ENCODE measurements around the gene JUN. TPM values are rescaled to one million over a fixed set of nuclear protein-coding genes. Genes with fewer than 3 reads are reported as not detected.
A peak's percentile ranks its signal among the peaks of the same experiment; 100 is the strongest.

Gene JUN
- polyA plus RNA-seq, 1 of the 3 experiments (the other 2 are of a cell fraction): 66.5 TPM

DNA sequence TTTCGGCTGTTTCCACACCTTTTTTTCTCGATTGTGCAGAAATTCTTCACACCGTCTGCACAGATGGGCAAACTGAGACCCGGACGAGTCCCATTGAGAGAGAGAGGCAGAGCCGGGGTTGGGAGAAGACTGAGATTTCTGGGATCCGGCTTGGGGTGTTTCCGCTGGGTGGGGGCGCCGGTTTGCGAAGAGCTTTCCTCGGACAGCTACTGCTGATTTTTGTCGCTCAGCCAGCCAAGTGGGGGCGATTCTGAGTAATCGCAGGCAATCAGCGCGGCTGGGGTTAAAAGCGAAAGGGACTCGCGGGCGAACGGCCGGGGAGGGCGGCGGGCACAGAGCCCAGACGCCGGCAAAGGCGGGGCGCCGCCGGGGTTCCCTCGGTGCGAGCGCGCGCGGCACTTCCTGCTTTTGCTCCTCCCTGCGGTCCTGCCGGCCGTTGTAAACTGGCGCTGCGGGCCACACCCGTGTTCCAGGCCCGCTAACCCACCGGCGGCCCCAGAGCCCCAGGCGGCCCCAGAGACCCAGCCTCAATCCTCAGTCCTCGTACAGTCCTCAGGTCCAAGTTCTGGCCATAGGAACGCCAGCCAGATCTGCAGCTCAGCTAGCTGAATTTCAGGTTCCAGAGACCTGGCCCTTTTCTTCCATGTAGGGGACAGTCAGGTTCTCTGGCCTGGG lies 32.4 kb upstream of the JUN start:
- peaks cover 22% of the 10 kb centered on the region for H3F3A ChIP-seq (replicated peaks; ENCODE audit: insufficient read depth)
- no peaks in the 10 kb centered on the region for H3K9me3 ChIP-seq
- H2AFZ ChIP-seq (ENCODE audit: low read depth): peak overlapping the region; percentile 90
- ChIA-PET CTCF (interaction anchor here (0.9 to 1.0 kb wide), 2 partner anchors 35 to 883 kb away, joined by 3 read pairs; no protein-coding TSS in a partner anchor), POLR2A (interaction anchor here (1.0 kb wide), 2 partner anchors 30 to 335 kb away, joined by 3 read pairs; no protein-coding TSS in a partner anchor)
- no peaks in the 10 kb centered on the region for H4K20me1 ChIP-seq (ENCODE audit: insufficient read depth)
- no peaks in the 10 kb centered on the region for H3K9me2 ChIP-seq
- no peaks in the 10 kb centered on the region for H3K27me3 ChIP-seq (ENCODE audit: insufficient read depth)
- peak overlapping the region; percentile 72 for H3K4me2 ChIP-seq
- H3K27ac ChIP-seq (ENCODE audit: low read depth in 2 of 2, low read length in 1 of 2): peak overlapping the region; percentile 76 to 92
- H3K4me1 ChIP-seq (ENCODE audit: control insufficient read depth in 1 of 2, insufficient read depth in 2 of 2, low read depth in 1 of 2, low read length in 1 of 2): peaks cover 3 to 11% of the 10 kb centered on the region in 2 experiments
- no peaks in the 10 kb centered on the region for H3K36me3 ChIP-seq (replicated peaks in 1 of 2; ENCODE audit: control insufficient read depth in 1 of 2, insufficient read depth in 2 of 2, low read length in 1 of 2)
- no peaks in the 10 kb centered on the region for H3K79me2 ChIP-seq (ENCODE audit: insufficient read depth)
- WGBS (ENCODE audit: low lambda C conversion rate): 2% methylated on average over 15 of the region's 49 CpGs
- H3K4me3 ChIP-seq (ENCODE audit: low read depth in 2 of 2, low read length in 1 of 2): peak overlapping the region; percentile 56 to 58
- peak; percentile 94 for DNase-seq
- H3K9ac ChIP-seq: peak overlapping the region; percentile 79
- TF ChIP-seq, protein P1, sequence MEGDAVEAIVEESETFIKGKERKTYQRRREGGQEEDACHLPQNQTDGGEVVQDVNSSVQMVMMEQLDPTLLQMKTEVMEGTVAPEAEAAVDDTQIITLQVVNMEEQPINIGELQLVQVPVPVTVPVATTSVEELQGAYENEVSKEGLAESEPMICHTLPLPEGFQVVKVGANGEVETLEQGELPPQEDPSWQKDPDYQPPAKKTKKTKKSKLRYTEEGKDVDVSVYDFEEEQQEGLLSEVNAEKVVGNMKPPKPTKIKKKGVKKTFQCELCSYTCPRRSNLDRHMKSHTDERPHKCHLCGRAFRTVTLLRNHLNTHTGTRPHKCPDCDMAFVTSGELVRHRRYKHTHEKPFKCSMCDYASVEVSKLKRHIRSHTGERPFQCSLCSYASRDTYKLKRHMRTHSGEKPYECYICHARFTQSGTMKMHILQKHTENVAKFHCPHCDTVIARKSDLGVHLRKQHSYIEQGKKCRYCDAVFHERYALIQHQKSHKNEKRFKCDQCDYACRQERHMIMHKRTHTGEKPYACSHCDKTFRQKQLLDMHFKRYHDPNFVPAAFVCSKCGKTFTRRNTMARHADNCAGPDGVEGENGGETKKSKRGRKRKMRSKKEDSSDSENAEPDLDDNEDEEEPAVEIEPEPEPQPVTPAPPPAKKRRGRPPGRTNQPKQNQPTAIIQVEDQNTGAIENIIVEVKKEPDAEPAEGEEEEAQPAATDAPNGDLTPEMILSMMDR (IDR thresholded peaks at IDR 0.05): peak; percentile 26; the same call in 1 of the 2 replicates
- TF ChIP-seq, protein P2, sequence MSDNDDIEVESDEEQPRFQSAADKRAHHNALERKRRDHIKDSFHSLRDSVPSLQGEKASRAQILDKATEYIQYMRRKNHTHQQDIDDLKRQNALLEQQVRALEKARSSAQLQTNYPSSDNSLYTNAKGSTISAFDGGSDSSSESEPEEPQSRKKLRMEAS (IDR thresholded peaks at IDR 0.05; ENCODE audit: low read depth): peak; percentile 77
- peak; percentile 93 for TF ChIP-seq ELF1 (IDR thresholded peaks at IDR 0.05)
- TF ChIP-seq GABPA (IDR thresholded peaks at IDR 0.05; ENCODE audit: low read depth): peak; percentile 57
- no peak for TF ChIP-seq FOXJ3 (CRISPR knock-in tag; IDR thresholded peaks at IDR 0.05)
- TF ChIP-seq POLR2AphosphoS5 (IDR thresholded peaks at IDR 0.05; ENCODE audit: low read depth, low read length): peak; percentile 73
- peak in 1 of 2 experiments; percentile 87; a peak in 1 of 4 replicates for TF ChIP-seq EP300 (IDR thresholded peaks at IDR 0.05; ENCODE audit: borderline replicate concordance in 1 of 2, low read depth in 1 of 2, low read length in 1 of 2)
- TF ChIP-seq FOSL2 (IDR thresholded peaks at IDR 0.05; ENCODE audit: borderline replicate concordance, low read depth): peak; percentile 56
- TF ChIP-seq NRF1 (IDR thresholded peaks at IDR 0.05; ENCODE audit: low read depth, low read length): 0 out of 2 replicates have a peak, but pooled peaks have one; percentile 6
- TF ChIP-seq, protein P3, sequence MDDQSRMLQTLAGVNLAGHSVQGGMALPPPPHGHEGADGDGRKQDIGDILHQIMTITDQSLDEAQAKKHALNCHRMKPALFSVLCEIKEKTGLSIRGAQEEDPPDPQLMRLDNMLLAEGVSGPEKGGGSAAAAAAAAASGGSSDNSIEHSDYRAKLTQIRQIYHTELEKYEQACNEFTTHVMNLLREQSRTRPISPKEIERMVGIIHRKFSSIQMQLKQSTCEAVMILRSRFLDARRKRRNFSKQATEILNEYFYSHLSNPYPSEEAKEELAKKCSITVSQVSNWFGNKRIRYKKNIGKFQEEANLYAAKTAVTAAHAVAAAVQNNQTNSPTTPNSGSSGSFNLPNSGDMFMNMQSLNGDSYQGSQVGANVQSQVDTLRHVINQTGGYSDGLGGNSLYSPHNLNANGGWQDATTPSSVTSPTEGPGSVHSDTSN (IDR thresholded peaks at IDR 0.05): peak; percentile 58; the same call in 1 of the 2 replicates
- peak; percentile 54; the same call in 1 of the 2 replicates for TF ChIP-seq RCOR1 (IDR thresholded peaks at IDR 0.05; ENCODE audit: low read length)
- TF ChIP-seq CHD2 (IDR thresholded peaks at IDR 0.05; ENCODE audit: low read length, partially characterized antibody): peak; percentile 27
- TF ChIP-seq NFIC (IDR thresholded peaks at IDR 0.05; ENCODE audit: borderline replicate concordance): peak; percentile 96
- TF ChIP-seq JUND (IDR thresholded peaks at IDR 0.05): peak; percentile 42; the same call in 1 of the 2 replicates
- no peak for TF ChIP-seq GATA2 (CRISPR knock-in tag; IDR thresholded peaks at IDR 0.05)
- TF ChIP-seq TCF12 (IDR thresholded peaks at IDR 0.05): peak; percentile 79
- TF ChIP-seq, protein P4, sequence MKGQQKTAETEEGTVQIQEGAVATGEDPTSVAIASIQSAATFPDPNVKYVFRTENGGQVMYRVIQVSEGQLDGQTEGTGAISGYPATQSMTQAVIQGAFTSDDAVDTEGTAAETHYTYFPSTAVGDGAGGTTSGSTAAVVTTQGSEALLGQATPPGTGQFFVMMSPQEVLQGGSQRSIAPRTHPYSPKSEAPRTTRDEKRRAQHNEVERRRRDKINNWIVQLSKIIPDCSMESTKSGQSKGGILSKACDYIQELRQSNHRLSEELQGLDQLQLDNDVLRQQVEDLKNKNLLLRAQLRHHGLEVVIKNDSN (IDR thresholded peaks at IDR 0.05; ENCODE audit: borderline replicate concordance, low read depth): no peak
- TF ChIP-seq EZH2phosphoT487 (IDR thresholded peaks at IDR 0.05; ENCODE audit: borderline replicate concordance, low read depth): no peak
- TF ChIP-seq FOXM1 (IDR thresholded peaks at IDR 0.05; ENCODE audit: low read depth): peak; percentile 63; the same call in 1 of the 2 replicates
- TF ChIP-seq, protein P5, sequence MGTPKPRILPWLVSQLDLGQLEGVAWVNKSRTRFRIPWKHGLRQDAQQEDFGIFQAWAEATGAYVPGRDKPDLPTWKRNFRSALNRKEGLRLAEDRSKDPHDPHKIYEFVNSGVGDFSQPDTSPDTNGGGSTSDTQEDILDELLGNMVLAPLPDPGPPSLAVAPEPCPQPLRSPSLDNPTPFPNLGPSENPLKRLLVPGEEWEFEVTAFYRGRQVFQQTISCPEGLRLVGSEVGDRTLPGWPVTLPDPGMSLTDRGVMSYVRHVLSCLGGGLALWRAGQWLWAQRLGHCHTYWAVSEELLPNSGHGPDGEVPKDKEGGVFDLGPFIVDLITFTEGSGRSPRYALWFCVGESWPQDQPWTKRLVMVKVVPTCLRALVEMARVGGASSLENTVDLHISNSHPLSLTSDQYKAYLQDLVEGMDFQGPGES (IDR thresholded peaks at IDR 0.05; ENCODE audit: low read depth, low read length): no peak
- TF ChIP-seq, protein P6, sequence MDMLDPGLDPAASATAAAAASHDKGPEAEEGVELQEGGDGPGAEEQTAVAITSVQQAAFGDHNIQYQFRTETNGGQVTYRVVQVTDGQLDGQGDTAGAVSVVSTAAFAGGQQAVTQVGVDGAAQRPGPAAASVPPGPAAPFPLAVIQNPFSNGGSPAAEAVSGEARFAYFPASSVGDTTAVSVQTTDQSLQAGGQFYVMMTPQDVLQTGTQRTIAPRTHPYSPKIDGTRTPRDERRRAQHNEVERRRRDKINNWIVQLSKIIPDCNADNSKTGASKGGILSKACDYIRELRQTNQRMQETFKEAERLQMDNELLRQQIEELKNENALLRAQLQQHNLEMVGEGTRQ (IDR thresholded peaks at IDR 0.05; ENCODE audit: borderline replicate concordance, low read depth, low read length): no peak
- TF ChIP-seq RXRA (IDR thresholded peaks at IDR 0.05; ENCODE audit: borderline replicate concordance, low read depth): peak; percentile 71; the same call in 1 of the 2 replicates
- TF ChIP-seq SIN3A (IDR thresholded peaks at IDR 0.05; ENCODE audit: borderline replicate concordance, low read depth, low read length): peak; percentile 65; the same call in 1 of the 2 replicates
- peak; percentile 32; the same call in 1 of the 2 replicates for TF ChIP-seq SMC3 (IDR thresholded peaks at IDR 0.05; ENCODE audit: low read depth, low read length)
- peak; percentile 73; the same call in 1 of the 2 replicates for TF ChIP-seq TAF1 (IDR thresholded peaks at IDR 0.05; ENCODE audit: borderline replicate concordance, low read depth, low read length)
- TF ChIP-seq RAD21 (IDR thresholded peaks at IDR 0.05; ENCODE audit: low read length): peak; percentile 34
- peak; percentile 73; the same call in 1 of the 2 replicates for TF ChIP-seq TEAD4 (IDR thresholded peaks at IDR 0.05; ENCODE audit: borderline replicate concordance, insufficient read depth)

Data from SK-N-SH (cell line).